ENCODE data around the gene CHML.

Gene CHML

DNA sequence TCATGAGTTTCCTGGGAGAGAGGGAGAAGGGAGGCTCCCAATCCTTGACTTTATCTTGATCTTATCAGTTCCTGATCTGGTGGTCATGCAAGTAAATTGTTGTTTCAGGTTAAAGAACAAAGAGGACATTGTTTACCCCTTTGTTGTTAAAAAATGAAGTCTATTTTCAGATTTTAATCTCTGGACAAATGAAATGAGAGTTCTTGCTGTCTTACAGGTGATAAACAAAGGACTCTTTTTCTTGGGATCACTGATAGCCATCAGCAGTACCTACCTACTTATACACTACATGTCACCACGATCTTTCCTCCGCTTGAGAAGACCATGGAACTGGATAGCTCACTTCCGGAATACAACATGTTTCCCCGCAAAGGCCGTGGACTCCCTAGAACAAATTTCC, 48.4 kb downstream of the CHML start:
- no peaks in the 10 kb centered on the region for H3K4me1 ChIP-seq (ENCODE audit: control insufficient read depth, insufficient read depth, low read length)
- no peaks in the 10 kb centered on the region for H3K27me3 ChIP-seq (ENCODE audit: control insufficient read depth, insufficient read depth, low read length)
- no peak overlapping the region for H3K9ac ChIP-seq (ENCODE audit: low read length)
- no peaks in the 10 kb centered on the region for H3K36me3 ChIP-seq (ENCODE audit: control insufficient read depth, insufficient read depth, low read length)
- no peak overlapping the region for H3K4me3 ChIP-seq (ENCODE audit: low read length)
- H3K27ac ChIP-seq (ENCODE audit: low read depth, low read length): no peak overlapping the region

GRCh38 chr1:241591317-241591716, 48.9 kb downstream of the CHML start:
- no peaks in the 10 kb centered on the region for H3K4me1 ChIP-seq (ENCODE audit: control insufficient read depth, insufficient read depth, low read length)
- no peak overlapping the region for H3K4me3 ChIP-seq (ENCODE audit: low read length)
- no peak overlapping the region for H3K27ac ChIP-seq (ENCODE audit: low read depth, low read length)
- H3K9ac ChIP-seq (ENCODE audit: low read length): no peak overlapping the region
- no peaks in the 10 kb centered on the region for H3K36me3 ChIP-seq (ENCODE audit: control insufficient read depth, insufficient read depth, low read length)
- H3K27me3 ChIP-seq (ENCODE audit: control insufficient read depth, insufficient read depth, low read length): no peaks in the 10 kb centered on the region

GRCh38 chr1:241590719-241591118, 49.5 kb downstream of the CHML start:
- H3K4me1 ChIP-seq (ENCODE audit: control insufficient read depth, insufficient read depth, low read length): no peaks in the 10 kb centered on the region
- no peak overlapping the region for H3K4me3 ChIP-seq (ENCODE audit: low read length)
- H3K27ac ChIP-seq (ENCODE audit: low read depth, low read length): no peak overlapping the region
- no peak overlapping the region for H3K9ac ChIP-seq (ENCODE audit: low read length)
- H3K27me3 ChIP-seq (ENCODE audit: control insufficient read depth, insufficient read depth, low read length): no peaks in the 10 kb centered on the region
- no peaks in the 10 kb centered on the region for H3K36me3 ChIP-seq (ENCODE audit: control insufficient read depth, insufficient read depth, low read length)
